ENCODE results near the gene ENPP1.

GRCh38 chr6:131763749-131764148 is 44.1 kb upstream of the ENPP1 start:
- TF ChIP-seq CTCF (IDR thresholded peaks at IDR 0.05), result no peak
- TF ChIP-seq POLR2A (IDR thresholded peaks at IDR 0.05), result no peak

All from uterus (tissue), 2 donors.